Neuronal stem cell (in vitro differentiated cells): ENCODE results near the gene BARX1.

ENCODE experiments used
- DNase-seq: peaks from one replicate; pipeline ENCODE4 v3.0.0-alpha.2; 2013; ENCODE audit warnings: low spot score
- H2AFZ ChIP-seq: one replicate; pipeline ENCODE4 v1.6.1; 2013; ENCODE audit warnings: mild to moderate bottlenecking, low read length, inconsistent platforms
- H2AK5ac ChIP-seq: 2 replicates; pipeline ENCODE4 v1.6.1; 2013; ENCODE audit warnings: low read depth, mild to moderate bottlenecking, inconsistent platforms, low read length, moderate library complexity, mixed read lengths
- H2BK120ac ChIP-seq: 2 replicates; pipeline ENCODE4 v1.6.1; 2013; ENCODE audit warnings: low read depth, mild to moderate bottlenecking, inconsistent platforms, low read length, moderate library complexity, mixed read lengths
- H2BK12ac ChIP-seq: one replicate; pipeline ENCODE4 v1.6.1; 2013; ENCODE audit warnings: low read length, inconsistent platforms
- H2BK15ac ChIP-seq: 2 replicates; pipeline ENCODE4 v1.6.1; 2013; ENCODE audit warnings: mild to moderate bottlenecking, low read length, inconsistent platforms, mixed read lengths
- H2BK5ac ChIP-seq: one replicate; pipeline ENCODE4 v1.6.1; 2013; ENCODE audit warnings: inconsistent platforms, mild to moderate bottlenecking, low read length, moderate library complexity
- H3K14ac ChIP-seq: one replicate; pipeline ENCODE4 v1.6.1; 2013; ENCODE audit warnings: low read length, inconsistent platforms
- H3K18ac ChIP-seq: 2 replicates; pipeline ENCODE4 v1.6.1; 2013; ENCODE audit warnings: low read length, inconsistent platforms
- H3K23ac ChIP-seq: 2 replicates; pipeline ENCODE4 v1.6.1; 2013; ENCODE audit warnings: low read depth, mild to moderate bottlenecking, mixed read lengths, low read length, inconsistent platforms; ENCODE audit not compliant: poor library complexity
- H3K27ac ChIP-seq: replicated peaks from 3 replicates; pipeline ENCODE4 v1.5.1; 2013; ENCODE audit warnings: low read length, inconsistent platforms
- H3K27me3 ChIP-seq, 3 experiments: 2 replicates each; pipeline ENCODE4 v1.6.1; 2013; ENCODE audit warnings: low read length in 3 of 3, mild to moderate bottlenecking in 2 of 3, inconsistent platforms in 1 of 3, low read depth in 1 of 3, mixed read lengths in 1 of 3, moderate library complexity in 1 of 3; ENCODE audit not compliant: control insufficient read depth in 3 of 3, insufficient read depth in 3 of 3
- H3K36me3 ChIP-seq, 2 donors: replicated peaks in 1 of 2; 2 replicates each; pipeline ENCODE4 v1.6.1; 2013; ENCODE audit warnings: low read length in 2 of 2; ENCODE audit not compliant: control insufficient read depth in 2 of 2, insufficient read depth in 2 of 2
- H3K4ac ChIP-seq: 2 replicates; pipeline ENCODE4 v1.6.1; 2013; ENCODE audit warnings: inconsistent platforms, mild to moderate bottlenecking, low read length, moderate library complexity
- H3K4me1 ChIP-seq, 2 donors: 1 replicate in 1 of 2; 2 replicates in 1 of 2; pipeline ENCODE4 v1.6.1; 2013; ENCODE audit warnings: low read length in 2 of 2, low read depth in 1 of 2; ENCODE audit not compliant: control insufficient read depth in 2 of 2, insufficient read depth in 1 of 2
- H3K4me2 ChIP-seq: one replicate; pipeline ENCODE4 v1.6.1; 2013; ENCODE audit warnings: mild to moderate bottlenecking, low read length, inconsistent platforms; ENCODE audit not compliant: insufficient read depth, poor library complexity, severe bottlenecking
- H3K4me3 ChIP-seq, 2 donors: 2 replicates each; pipeline ENCODE4 v1.5.1; 2013; ENCODE audit warnings: low read length in 2 of 2, mild to moderate bottlenecking in 2 of 2, inconsistent platforms in 1 of 2, moderate library complexity in 1 of 2
- H3K79me1 ChIP-seq: one replicate; pipeline ENCODE4 v1.6.1; 2013; ENCODE audit warnings: low read depth, mild to moderate bottlenecking, inconsistent platforms, low read length, moderate library complexity
- H3K9ac ChIP-seq: one replicate; pipeline ENCODE4 v1.6.1; 2013; ENCODE audit warnings: mild to moderate bottlenecking, low read depth, low read length, inconsistent platforms; ENCODE audit not compliant: poor library complexity
- H3K9me3 ChIP-seq, 2 donors: replicated peaks in 1 of 2; 2 replicates each; pipeline versions ENCODE3 to v1.6.1; 2013; ENCODE audit warnings: low read length in 2 of 2, mild to moderate bottlenecking in 2 of 2, inconsistent platforms in 1 of 2, low read depth in 1 of 2, mixed read lengths in 1 of 2, moderate library complexity in 1 of 2; ENCODE audit not compliant: control insufficient read depth in 2 of 2, insufficient read depth in 1 of 2
- H4K8ac ChIP-seq: one replicate; pipeline ENCODE4 v1.6.1; 2013; ENCODE audit warnings: low read depth, mild to moderate bottlenecking, inconsistent platforms, low read length, moderate library complexity
- H4K91ac ChIP-seq: one replicate; pipeline ENCODE4 v1.6.1; 2013; ENCODE audit warnings: low read length, low read depth, mild to moderate bottlenecking, inconsistent platforms; ENCODE audit not compliant: poor library complexity
- WGBS, 2 donors: extraction: QIAGEN DNeasy Blood & Tissue Kit; methylation state at CpG; one replicate each; pipeline ENCODE4 v1.1.7; 2013; ENCODE audit warnings: missing lambda C conversion rate in 2 of 2, mixed read lengths in 1 of 2; ENCODE audit not compliant: insufficient read length in 2 of 2, insufficient replicate concordance in 1 of 2; ENCODE audit errors: extremely low coverage in 2 of 2; 5-methylcytosine and 5-hydroxymethylcytosine counted together

Gene BARX1

GRCh38 chr9:93954434-93955061, 607 bp downstream of the BARX1 start:
- Histone ChIP-seq H3K18ac (peak overlapping the region; percentile 90), H3K9ac (peak overlapping the region; percentile 66), H3K4me2 (peak overlapping the region; percentile 64), H2BK12ac (no peak overlapping the region), H3K27me3 (peaks cover 90 to 98% (median 97%) of the 10 kb centered on the region in 3 experiments), H3K4ac (peak overlapping the region; percentile 10), H3K4me1 (peaks cover 5 to 6% of the 10 kb centered on the region in 2 donors), H3K9me3 (peaks cover 16% of the 10 kb centered on the region in 2 donors), H4K91ac (no peak overlapping the region), H2AFZ (peak overlapping the region; percentile 80), H4K8ac (no peak overlapping the region), H3K36me3 (no peaks in the 10 kb centered on the region), H3K79me1 (peaks cover 2% of the 10 kb centered on the region), H2AK5ac (peak overlapping the region; percentile 82), H3K14ac (no peak overlapping the region), H3K4me3 (peak overlapping the region in 1 of 2 donors; percentile 67), H3K27ac (no peak overlapping the region), H2BK5ac (no peak overlapping the region), H2BK120ac (no peak overlapping the region), H3K23ac (peak overlapping the region; percentile 25), H2BK15ac (peak overlapping the region; percentile 41)
- no CpG with 5 or more reads among the region's 67 CpGs for WGBS, 2 donors
- no peak for DNase-seq

- peak overlapping the region; percentile 80 for H2AFZ ChIP-seq
- H2BK120ac ChIP-seq, result no peak overlapping the region
- H4K8ac ChIP-seq, result no peak overlapping the region
- no peak for DNase-seq
- H4K91ac ChIP-seq, result peak overlapping the region; percentile 82
- no peak overlapping the region for H3K4ac ChIP-seq
- peaks cover 16 to 18% of the 10 kb centered on the region in 2 donors for H3K9me3 ChIP-seq
- peak overlapping the region; percentile 66 for H3K9ac ChIP-seq
- H3K4me3 ChIP-seq, result no peak overlapping the region
- peaks cover 3 to 7% of the 10 kb centered on the region in 2 donors for H3K4me1 ChIP-seq
- no peak overlapping the region for H3K27ac ChIP-seq
- H2BK5ac ChIP-seq, result no peak overlapping the region
- H3K18ac ChIP-seq, result peak overlapping the region; percentile 78
- no peaks in the 10 kb centered on the region for H3K36me3 ChIP-seq
- H3K14ac ChIP-seq, result no peak overlapping the region
- peak overlapping the region; percentile 82 for H2AK5ac ChIP-seq
- H2BK12ac ChIP-seq, result peak overlapping the region; percentile 47
- peak overlapping the region; percentile 25 for H3K23ac ChIP-seq
- peak overlapping the region; percentile 64 for H3K4me2 ChIP-seq
- peak overlapping the region; percentile 41 for H2BK15ac ChIP-seq
- peaks cover 2% of the 10 kb centered on the region for H3K79me1 ChIP-seq
- no CpG with 5 or more reads among the region's 49 CpGs for WGBS, 2 donors
- H3K27me3 ChIP-seq, result peaks cover 90 to 98% (median 97%) of the 10 kb centered on the region in 3 experiments
Measured at GRCh38 chr9:93953496-93954433, 1.4 kb downstream of the BARX1 start.

DNA sequence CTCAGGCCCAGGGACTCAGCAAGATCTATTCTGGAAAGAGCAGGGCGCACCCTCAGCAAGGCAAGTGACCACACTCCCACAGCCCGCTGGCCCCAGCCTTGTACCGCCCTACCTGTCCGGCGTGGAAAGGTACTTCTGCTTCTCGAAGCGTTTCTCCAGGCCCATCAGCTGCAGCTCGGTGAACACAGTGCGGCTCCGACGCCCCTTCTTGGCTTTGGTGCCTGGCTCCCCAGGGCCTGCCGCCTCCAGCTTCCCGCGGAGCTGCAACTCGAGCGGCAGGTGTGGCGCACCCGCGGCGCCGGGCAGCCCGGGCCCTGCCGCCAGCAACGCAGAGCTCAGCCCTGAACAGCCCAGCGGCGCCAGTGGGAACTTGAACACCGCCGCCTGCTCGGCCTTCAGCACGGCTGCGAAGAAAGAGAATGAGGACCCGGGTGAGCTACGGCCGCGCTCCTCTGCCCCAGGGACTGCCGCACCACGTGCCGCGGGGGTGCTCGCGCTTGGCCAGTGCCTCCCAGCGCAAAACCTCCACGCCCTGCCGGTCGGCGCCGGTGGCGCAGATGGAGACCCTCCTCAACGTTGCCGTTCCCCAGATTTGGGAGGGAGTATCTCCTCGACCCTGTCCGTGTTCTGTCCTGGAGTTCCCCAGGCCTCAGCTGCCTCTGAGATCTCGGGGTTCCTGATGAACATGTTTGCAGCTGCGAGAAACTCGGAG, 2.2 kb downstream of the BARX1 start:
- Histone ChIP-seq H3K36me3 (no peaks in the 10 kb centered on the region), H3K4ac (no peak overlapping the region), H3K18ac (peak overlapping the region; percentile 62), H2BK5ac (no peak overlapping the region), H3K14ac (no peak overlapping the region), H3K9me3 (peaks cover 16 to 18% of the 10 kb centered on the region in 2 donors), H2AFZ (peak overlapping the region; percentile 76), H3K4me1 (peaks cover 0 to 7% of the 10 kb centered on the region in 2 donors), H3K79me1 (peaks cover 2% of the 10 kb centered on the region), H3K4me3 (no peak overlapping the region), H4K8ac (no peak overlapping the region), H3K4me2 (no peak overlapping the region), H3K9ac (peak overlapping the region; percentile 47), H2BK120ac (no peak overlapping the region), H4K91ac (no peak overlapping the region), H3K27me3 (peaks cover 90 to 98% (median 97%) of the 10 kb centered on the region in 3 experiments), H2AK5ac (peak overlapping the region; percentile 19), H3K27ac (no peak overlapping the region), H3K23ac (no peak overlapping the region), H2BK12ac (no peak overlapping the region), H2BK15ac (no peak overlapping the region)
- DNase-seq, result no peak
- WGBS, 2 donors, result no CpG with 5 or more reads among the region's 55 CpGs
